GM12878 (cell line): Measurements from ENCODE around the gene PPP1R1B. TPM values are rescaled to one million over a fixed set of nuclear protein-coding genes. Genes with fewer than 3 reads are reported as not detected.

ENCODE experiments used
- ATAC-seq: fragments of 200-7000 bp; cut with Tn5 transposase; 3 replicates; pipeline ENCODE4 v1.9.1; 2020; ENCODE audit warnings: mild to moderate bottlenecking, moderate library complexity
- BruUV-seq: library from RNA; stranded (reverse); fragments of 400-500 nt; replicated peaks from 2 replicates; lab custom pipeline; 2021; lab: Mats Ljungman, UMichigan
- CTCF ChIA-PET: fragments of 300-600 bp; sonication (Branson Sonifier 250); formaldehyde crosslinking; extraction: SDS; loops from one replicate; lab custom pipeline; 2021; ENCODE audit warnings: inconsistent platforms; lab: Yijun Ruan, JAX
- POLR2A ChIA-PET: fragments of 350-600 bp; formaldehyde crosslinking; extraction: SDS; loops from one replicate; lab custom pipeline; 2021; ENCODE audit warnings: inconsistent platforms; lab: Charles Lee
- RAD21 ChIA-PET: fragments of 300-600 bp; sonication (Branson Sonifier 250); formaldehyde crosslinking; loops from one replicate; lab custom pipeline; 2023; ENCODE audit warnings: antibody characterized with exemption; ENCODE audit not compliant: unreplicated experiment; lab: Charles Lee
- SMC1A ChIA-PET: fragments of 300-600 bp; sonication (Branson Sonifier 250); formaldehyde crosslinking; loops from one replicate; lab custom pipeline; 2023; ENCODE audit not compliant: unreplicated experiment, uncharacterized antibody; lab: Charles Lee
- DNase-seq: peaks from one replicate; pipeline ENCODE4 v3.0.0-alpha.2; 2011; ENCODE audit warnings: low read depth, low spot score
- FAIRE-seq: peaks from 3 replicates; lab custom pipeline; 2011; peaks lifted over from hg19 to GRCh38; lab: Jason Lieb, UNC
- H2AFZ ChIP-seq: 2 replicates; pipeline ENCODE4 v1.6.0; 2011; ENCODE audit warnings: low read depth, low read length, control low read depth; ENCODE audit not compliant: control insufficient read depth
- H3K27ac ChIP-seq: 2 replicates; pipeline ENCODE4 v1.5.1; 2011; ENCODE audit warnings: control low read depth; ENCODE audit not compliant: control insufficient read depth, insufficient read depth
- H3K27me3 ChIP-seq, 2 experiments: replicated peaks in 1 of 2; 2 replicates each; pipeline versions ENCODE4 v1.6.0 to v1.6.1; 2011; ENCODE audit warnings: low read length in 1 of 2; ENCODE audit not compliant: control insufficient read depth in 2 of 2, insufficient read depth in 2 of 2
- H3K36me3 ChIP-seq, 2 experiments: 2 replicates each; pipeline ENCODE4 v1.5.1; 2011; ENCODE audit warnings: low read length in 1 of 2; ENCODE audit not compliant: control insufficient read depth in 2 of 2, insufficient read depth in 2 of 2
- H3K4me1 ChIP-seq: 2 replicates; pipeline ENCODE4 v1.6.1; 2011; ENCODE audit warnings: mild to moderate bottlenecking, low read length, moderate library complexity, mixed read lengths; ENCODE audit not compliant: control insufficient read depth, insufficient read depth
- H3K4me2 ChIP-seq: 2 replicates; pipeline ENCODE4 v1.6.0; 2011; ENCODE audit warnings: control low read depth; ENCODE audit not compliant: control insufficient read depth, insufficient read depth
- H3K4me3 ChIP-seq: fragments of 200-600 bp; sonication (generic); 2 replicates; pipeline ENCODE4 v1.5.1; 2016
- H3K79me2 ChIP-seq: 2 replicates; pipeline ENCODE4 v1.6.0; 2011; ENCODE audit warnings: low read length; ENCODE audit not compliant: control insufficient read depth, insufficient read depth
- H3K9ac ChIP-seq: 2 replicates; pipeline ENCODE4 v1.8.0; 2011; ENCODE audit warnings: low read length, control low read depth, mixed read lengths; ENCODE audit not compliant: control insufficient read depth, insufficient read depth
- H3K9me3 ChIP-seq: replicated peaks from 3 replicates; pipeline ENCODE4 v1.5.1; 2011; ENCODE audit warnings: mild to moderate bottlenecking, low read length; ENCODE audit not compliant: control insufficient read depth, insufficient read depth
- H4K20me1 ChIP-seq: 2 replicates; pipeline ENCODE4 v1.6.0; 2011; ENCODE audit not compliant: control insufficient read depth, insufficient read depth
- HCFC1 ChIP-seq: fragments of 150-350 bp; IDR thresholded peaks from 2 replicates; pipeline ENCODE4 v1.6.1; 2014; ENCODE audit warnings: low read length
- SMARCA5 ChIP-seq: fragments of 450-650 bp; IDR thresholded peaks from 2 replicates; pipeline ENCODE4 v1.6.1; 2017; ENCODE audit warnings: mild to moderate bottlenecking
- SMC3 ChIP-seq: IDR thresholded peaks from 2 replicates; pipeline ENCODE4 v1.6.1; 2011; ENCODE audit warnings: low read length, improper control_type of control experiment, borderline replicate concordance
- WRNIP1 ChIP-seq: IDR thresholded peaks from 2 replicates; pipeline ENCODE4 v1.6.1; 2011; ENCODE audit warnings: low read depth, low read length, improper control_type of control experiment, borderline replicate concordance
- ZNF217 ChIP-seq: fragments of 450-650 bp; IDR thresholded peaks from 2 replicates; pipeline ENCODE4 v1.6.1; 2017; ENCODE audit warnings: antibody characterized with exemption, mild to moderate bottlenecking
- WGBS: methylation state at CpG from one replicate; pipeline ENCODE4 v1.1.6; 2016; ENCODE audit warnings: low lambda C conversion rate; ENCODE audit not compliant: insufficient replicate concordance, insufficient coverage; ENCODE audit errors: missing lambda C conversion rate; 5-methylcytosine and 5-hydroxymethylcytosine counted together
- in situ Hi-C: fragments of 300-500 bp; cut with MboI; formaldehyde crosslinking; loops from 9 replicates; pipeline ENCODE4 v1.14.3; 2018; ENCODE audit warnings: mixed read lengths
- intact Hi-C: fragments of 100-400 bp; cut with micrococcal nuclease; formaldehyde crosslinking; loops from one replicate; pipeline ENCODE4 v1.14.2; 2022; ENCODE audit not compliant: unreplicated experiment
- polyA plus RNA-seq, 11 experiments: library from polyadenylated mRNA; depleted of rRNA in 4 of 11; unstranded in 6 of 11; stranded (reverse) in 5 of 11; fragments of >200 nt; fragmentation: Nextera tagmentation in 4 of 11; fragmentation: Illumina TruSeq in 1 of 11; extraction: Ambion mirVana in 4 of 11; extraction: Trizol in 1 of 11; gene quantifications; 1 replicate in 1 of 11; 2 replicates in 10 of 11; pipeline versions ENCODE4 v1.2.1 to v1.2.3, GENCODE V29; 2011 to 2016; ENCODE audit warnings: inconsistent platforms in 2 of 11, missing spikeins in 2 of 11, low read depth in 1 of 11
- total RNA-seq, 4 experiments: library from RNA; depleted of rRNA in 3 of 4; stranded (reverse); fragments of >200 nt in 3 of 4; fragmentation: Illumina TruSeq in 1 of 4; extraction: Trizol in 1 of 4; gene quantifications; 2 replicates each; pipeline versions ENCODE4 v1.2.1 to v1.2.3, GENCODE V29; 2013 to 2021
- TF ChIP-seq, protein P1 (sequence below): IDR thresholded peaks from 2 replicates; pipeline ENCODE4 v1.6.1; 2012; ENCODE audit warnings: low read length, inconsistent platforms

The PPP1R1B gene
- total and polyA plus RNA-seq, 10 of the 15 experiments (the other 5 are each of a cell fraction or from before 2014, with no cell fraction given), result 0.08 TPM; not detected in 9

DNA sequence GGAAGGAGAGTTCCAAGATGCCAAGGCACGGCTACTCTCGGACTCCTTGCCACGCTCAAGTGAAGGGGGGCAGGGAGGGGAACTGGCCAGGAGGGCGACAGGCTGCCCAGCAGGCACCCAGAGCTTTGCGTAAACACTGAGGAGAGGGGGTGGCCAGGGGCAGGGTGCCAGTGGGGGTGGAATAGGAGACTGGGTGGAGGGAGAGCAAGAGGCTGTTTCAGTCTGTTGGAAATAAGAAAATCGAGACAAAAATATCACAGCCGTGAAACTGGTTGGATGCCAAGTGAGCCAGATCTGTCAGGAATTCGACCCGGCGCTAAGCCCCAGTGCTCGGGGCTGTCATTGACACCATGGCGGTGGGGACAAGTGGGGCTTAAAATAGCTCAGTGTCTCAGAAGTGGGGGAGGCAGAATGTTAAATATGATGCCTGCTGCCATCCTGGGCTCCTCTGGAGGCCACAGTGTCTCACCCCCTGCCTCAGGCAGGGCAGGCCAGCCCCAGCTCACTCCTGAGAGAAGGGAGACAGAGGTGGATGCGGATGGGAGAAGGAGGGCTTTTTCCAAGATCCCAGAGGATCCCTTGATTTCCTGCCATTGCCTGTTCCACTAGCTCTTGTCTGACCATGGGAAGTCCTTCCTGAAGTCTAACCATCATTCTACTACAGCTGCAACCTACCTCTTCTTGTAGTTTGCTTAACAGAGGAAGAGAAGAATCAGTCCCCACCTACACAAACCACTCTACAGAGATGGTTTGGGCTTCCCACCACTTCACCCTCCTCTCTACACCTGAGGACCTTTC lies 51.0 kb downstream of the PPP1R1B start:
- in situ Hi-C loops, result no loop called here
- no peak for FAIRE-seq
- intact Hi-C loops, result no loop called here

DNA sequence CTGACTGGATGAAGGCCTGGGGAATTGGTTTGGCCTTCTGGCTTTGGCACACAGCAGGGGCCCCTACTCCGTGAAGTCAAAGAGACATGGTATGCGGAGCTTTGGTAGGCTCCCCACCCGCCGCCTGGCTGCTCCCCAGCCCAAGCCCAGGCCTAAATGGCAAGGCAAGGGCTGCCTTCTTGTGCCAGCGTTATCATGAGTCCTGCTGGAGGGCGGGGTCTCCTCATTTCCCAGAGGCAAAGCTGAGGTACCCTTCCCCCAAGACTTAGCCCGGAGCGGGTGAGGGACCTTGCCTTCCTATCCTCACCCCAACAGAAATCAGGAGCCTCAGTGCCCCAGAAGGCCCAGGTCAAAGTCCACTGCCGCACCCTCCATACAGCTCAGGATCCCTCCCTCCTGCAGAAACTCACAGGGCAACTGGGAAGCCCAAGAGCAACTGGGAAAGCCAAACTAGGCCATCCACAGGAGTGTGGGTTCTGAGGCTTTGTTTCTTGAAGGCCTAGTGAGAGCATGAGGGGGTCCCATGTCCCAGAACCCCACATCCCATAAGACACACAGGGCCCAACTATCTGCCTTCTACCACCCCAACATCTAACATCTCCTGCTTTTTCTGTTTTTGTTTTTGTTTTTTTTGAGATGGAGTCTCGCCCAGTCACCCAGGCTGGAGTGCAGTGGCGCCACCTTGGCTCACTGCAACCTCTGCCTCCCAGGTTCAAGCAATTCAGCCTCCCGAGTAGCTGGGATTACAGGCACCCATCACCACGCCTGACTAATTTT lies 51.8 kb downstream of the PPP1R1B start:
- Histone ChIP-seq H3K9me3 (no peaks in the 10 kb centered on the region), H3K4me1 (peaks cover 45% of the 10 kb centered on the region)
- CTCF ChIA-PET, result interaction anchor here (0.6 to 2.8 kb wide), 11 partner anchors 9 to 190 kb away, joined by 3 to 11 read pairs (median 3); partner anchors contain the start of genes MIEN1, PGAP3 and PNMT
- TF ChIP-seq, protein P1, sequence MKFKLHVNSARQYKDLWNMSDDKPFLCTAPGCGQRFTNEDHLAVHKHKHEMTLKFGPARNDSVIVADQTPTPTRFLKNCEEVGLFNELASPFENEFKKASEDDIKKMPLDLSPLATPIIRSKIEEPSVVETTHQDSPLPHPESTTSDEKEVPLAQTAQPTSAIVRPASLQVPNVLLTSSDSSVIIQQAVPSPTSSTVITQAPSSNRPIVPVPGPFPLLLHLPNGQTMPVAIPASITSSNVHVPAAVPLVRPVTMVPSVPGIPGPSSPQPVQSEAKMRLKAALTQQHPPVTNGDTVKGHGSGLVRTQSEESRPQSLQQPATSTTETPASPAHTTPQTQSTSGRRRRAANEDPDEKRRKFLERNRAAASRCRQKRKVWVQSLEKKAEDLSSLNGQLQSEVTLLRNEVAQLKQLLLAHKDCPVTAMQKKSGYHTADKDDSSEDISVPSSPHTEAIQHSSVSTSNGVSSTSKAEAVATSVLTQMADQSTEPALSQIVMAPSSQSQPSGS, result no peak
- 0 out of 2 replicates have a peak, but pooled peaks have one; percentile 0 for TF ChIP-seq SMARCA5
- no peak for TF ChIP-seq WRNIP1
- TF ChIP-seq, all 136 proteins: peak for 1
- no peak overlapping the region for H2AFZ ChIP-seq
- in situ Hi-C loops (no loop called here), intact Hi-C loops (no loop called here)
- H3K4me3 ChIP-seq, result no peak overlapping the region
- ATAC-seq (no peak), DNase-seq (no peak), FAIRE-seq (no peak)
- H3K27me3 ChIP-seq, result no peaks in the 10 kb centered on the region
- no TSS peak for BruUV-seq
- 86% methylated on average over 13 of the region's 13 CpGs for WGBS
- no peaks in the 10 kb centered on the region for H4K20me1 ChIP-seq
- SMC1A ChIA-PET, result interaction anchor here (0.9 to 1.5 kb wide), 3 partner anchors 40 to 115 kb away, joined by 3 to 4 read pairs (median 3); partner anchors contain the start of gene MIEN1
- H3K4me2 ChIP-seq, result no peak overlapping the region
- RAD21 ChIA-PET, result no interaction called here
- no peak overlapping the region for H3K9ac ChIP-seq
- POLR2A ChIA-PET, result interaction anchor here (0.5 to 0.8 kb wide), 2 partner anchors 10 to 96 kb away, joined by 3 to 7 read pairs; no protein-coding TSS in a partner anchor
- H3K79me2 ChIP-seq, result no peaks in the 10 kb centered on the region
- no peak overlapping the region for H3K27ac ChIP-seq
- no peaks in the 10 kb centered on the region for H3K36me3 ChIP-seq

More for the DNA sequence above, 51.0 kb downstream of the PPP1R1B start:
- CTCF ChIA-PET, result interaction anchor here (0.8 to 4.5 kb wide), 7 partner anchors 9 to 54 kb away, joined by 3 to 36 read pairs (median 3); partner anchors contain the start of genes MIEN1, PGAP3 and PNMT
- DNase-seq (no peak), ATAC-seq (no peak)
- no peak overlapping the region for H3K27ac ChIP-seq
- no peaks in the 10 kb centered on the region for H3K79me2 ChIP-seq
- no peaks in the 10 kb centered on the region for H3K36me3 ChIP-seq
- H3K4me2 ChIP-seq, result no peak overlapping the region
- BruUV-seq, result no TSS peak
- no peaks in the 10 kb centered on the region for H3K27me3 ChIP-seq
- 0 out of 2 replicates have a peak, but pooled peaks have one; percentile 33 for TF ChIP-seq ZNF217
- TF ChIP-seq SMARCA5, result peak; percentile 25; the same call in 1 of the 2 replicates
- no peak for TF ChIP-seq HCFC1
- no peak for TF ChIP-seq SMC3
- peaks cover 45% of the 10 kb centered on the region for H3K4me1 ChIP-seq
- no peak overlapping the region for H3K4me3 ChIP-seq
- H3K9me3 ChIP-seq, result no peaks in the 10 kb centered on the region
- H2AFZ ChIP-seq, result no peak overlapping the region
- WGBS, result 86% methylated on average over 13 of the region's 13 CpGs
- POLR2A ChIA-PET, result interaction anchor here (0.6 to 1.6 kb wide), 4 partner anchors 10 to 478 kb away, joined by 3 to 7 read pairs (median 4); partner anchors contain the start of gene PGAP3
- SMC1A ChIA-PET, result interaction anchor here (1.1 to 1.5 kb wide), 2 partner anchors 41 to 52 kb away, joined by 3 to 4 read pairs; partner anchors contain the start of gene MIEN1
- RAD21 ChIA-PET, result no interaction called here
- H3K9ac ChIP-seq, result no peak overlapping the region
- H4K20me1 ChIP-seq, result no peaks in the 10 kb centered on the region
